Astrocyte of the hippocampus (primary cell): Measurements from ENCODE around the gene PAMR1.

Experiments used
- DNase-seq: peaks from one replicate; pipeline ENCODE4 v3.0.0; 2011; ENCODE audit warnings: low read depth, low spot score

Gene PAMR1

DNA sequence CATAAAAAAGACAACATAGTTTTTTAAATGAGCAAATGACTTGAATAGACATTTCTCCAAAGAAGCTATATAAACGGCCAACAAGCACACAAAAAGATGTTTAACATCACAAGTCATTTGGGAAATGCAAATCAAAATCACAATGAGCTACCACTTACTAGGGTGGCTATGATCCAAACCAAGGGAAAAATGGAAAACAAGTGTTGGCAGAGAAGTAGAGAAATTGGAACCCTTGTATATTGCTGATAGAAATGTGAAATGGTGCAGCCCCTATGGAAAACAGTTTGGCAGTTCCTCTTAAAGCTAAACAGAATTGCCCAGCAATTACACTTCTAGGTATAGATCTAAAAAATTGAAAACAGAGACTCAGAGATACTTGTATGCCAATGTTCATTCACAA lies 29.0 kb downstream of the PAMR1 start:
- DNase-seq: no peak

- no peak for DNase-seq
These were observed 30.4 kb downstream of the PAMR1 start for GRCh38 chr11:35494957-35495490.

GRCh38 chr11:35491231-35491871 lies 34.1 kb downstream of the PAMR1 start:
- peak; percentile 93 for DNase-seq

DNA sequence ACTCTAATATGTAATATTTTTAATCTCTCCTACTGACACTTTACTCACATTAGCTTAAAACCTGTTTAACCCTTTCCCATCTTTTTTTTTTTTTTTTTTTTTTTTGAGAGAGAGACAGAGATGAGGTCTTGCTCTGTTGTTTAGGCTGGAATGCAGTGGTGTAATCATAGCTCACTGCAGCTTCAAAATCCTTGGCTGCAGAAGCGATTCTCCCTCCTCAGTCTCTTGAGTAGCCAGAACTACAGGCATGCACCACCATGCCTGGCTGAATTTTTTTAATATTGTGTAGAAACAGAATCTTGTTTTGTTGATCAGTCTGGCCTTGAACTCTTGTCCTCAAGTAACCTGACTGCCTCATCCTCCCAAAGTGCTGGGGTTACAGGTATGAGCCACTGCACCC lies 37.3 kb downstream of the PAMR1 start:
- no peak for DNase-seq

DNA sequence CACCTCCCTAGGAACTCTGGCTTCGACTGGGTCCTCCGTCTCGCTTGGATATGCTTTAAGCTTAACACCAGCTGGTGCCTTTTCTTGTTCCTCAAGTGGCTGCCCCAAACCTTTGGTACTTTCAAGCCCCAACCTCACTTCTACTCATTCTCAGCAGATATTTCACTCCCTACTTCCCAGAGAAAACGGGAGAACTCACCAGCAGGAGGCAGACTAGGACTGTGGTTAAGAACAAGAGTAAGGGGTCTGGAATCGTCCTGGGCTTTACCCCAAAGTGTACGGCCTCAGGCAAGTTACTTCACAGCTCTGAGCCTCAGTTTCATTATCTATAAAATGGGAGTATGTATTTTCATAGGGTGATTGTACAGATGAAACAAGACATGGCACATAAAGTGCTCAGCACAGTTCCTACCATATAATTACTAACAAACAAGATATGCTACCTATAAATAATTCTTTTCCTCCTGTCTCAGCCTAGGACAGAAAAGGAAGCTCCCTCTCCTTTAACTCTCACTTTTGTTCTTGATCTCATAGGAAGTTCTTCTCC lies 37.8 kb downstream of the PAMR1 start:
- DNase-seq: peak; percentile 77

DNA sequence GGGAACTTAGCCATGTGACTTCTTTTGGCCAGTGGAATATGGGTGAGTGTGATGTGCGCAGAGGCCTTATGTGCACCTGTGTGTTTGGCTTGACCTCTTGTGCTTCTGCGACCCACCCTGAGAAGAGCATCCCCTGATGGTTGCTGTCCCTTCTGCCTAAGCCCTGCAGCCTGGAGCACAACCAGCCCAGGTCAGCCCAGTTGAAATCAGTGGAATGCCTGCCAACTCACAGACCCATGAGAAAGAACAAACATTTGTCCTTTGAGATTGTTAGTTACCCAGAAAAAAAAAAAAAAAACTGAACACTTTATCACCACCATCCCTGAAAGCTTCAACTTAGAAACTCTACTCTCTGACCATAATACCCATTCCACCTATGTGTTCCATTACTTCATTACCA lies 38.5 kb downstream of the PAMR1 start:
- no peak for DNase-seq

GRCh38 chr11:35486446-35486845 lies 39.0 kb downstream of the PAMR1 start:
- DNase-seq: no peak

DNA sequence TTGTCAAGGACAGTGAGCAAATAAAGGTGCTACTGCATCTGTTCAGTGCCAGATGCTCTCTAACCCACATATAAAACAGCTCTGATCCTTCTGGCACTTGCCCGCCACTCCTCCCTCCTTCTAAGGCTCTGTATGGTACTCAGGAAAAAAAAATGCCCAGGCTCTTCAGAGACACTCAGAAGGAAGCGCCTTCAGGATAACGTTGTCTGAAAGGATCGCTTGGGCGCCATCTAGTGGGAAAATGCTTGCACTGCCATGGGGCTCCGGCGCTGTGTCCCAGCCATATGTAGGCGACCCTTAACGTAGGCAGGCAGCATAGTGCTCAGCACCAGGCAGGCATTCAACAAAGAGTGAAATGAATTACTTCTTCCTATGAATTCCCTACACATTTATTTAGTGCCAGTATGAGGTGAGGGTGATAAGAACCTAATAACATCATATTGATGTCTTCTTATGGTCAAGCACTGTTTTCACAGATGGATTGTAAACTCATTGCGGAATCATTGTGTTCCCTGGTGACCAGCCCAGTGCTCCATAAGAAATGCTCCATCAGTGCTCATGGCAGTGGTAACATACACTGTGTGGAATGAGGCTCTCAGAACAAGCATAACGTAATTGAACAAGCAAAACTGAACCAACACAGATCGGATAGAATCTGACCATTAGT lies 39.6 kb downstream of the PAMR1 start:
- peak; percentile 89 for DNase-seq

GRCh38 chr11:35484435-35484834 lies 41.0 kb downstream of the PAMR1 start:
- peak; percentile 34 for DNase-seq

- no peak for DNase-seq
These were observed 42.1 kb downstream of the PAMR1 start for GRCh38 chr11:35483131-35483820.

GRCh38 chr11:35479731-35480130 lies 45.7 kb downstream of the PAMR1 start:
- DNase-seq: no peak

DNA sequence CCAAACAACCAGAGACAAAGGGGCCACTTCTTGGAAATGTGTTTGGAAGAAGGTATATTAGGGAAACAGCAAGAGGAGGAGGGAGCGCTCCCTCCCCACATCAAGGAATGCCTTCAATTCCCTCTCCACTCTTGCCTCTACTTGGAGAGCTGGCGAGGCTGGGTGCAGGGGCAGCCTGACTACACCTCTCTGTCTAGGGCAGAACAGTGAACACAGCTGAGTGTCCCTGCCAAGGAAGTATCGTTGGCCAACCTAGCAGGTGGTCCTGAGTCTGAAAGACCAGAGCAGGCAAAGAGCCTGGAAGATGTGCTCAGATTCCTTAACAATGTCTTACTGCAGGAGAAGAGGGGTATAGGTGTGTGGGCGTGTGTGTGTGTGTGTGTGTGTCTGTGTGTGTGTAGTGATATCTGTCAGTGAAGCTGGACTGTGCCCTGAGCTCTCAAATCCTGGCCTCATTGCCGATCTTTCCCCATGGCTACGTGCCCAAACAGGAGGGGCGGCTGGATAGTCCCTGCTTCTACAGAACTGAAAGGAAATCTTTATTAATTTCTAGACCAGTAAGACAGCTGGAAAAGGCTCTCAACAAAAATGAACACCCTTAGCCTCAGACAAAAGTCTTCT lies 46.8 kb downstream of the PAMR1 start:
- DNase-seq: peak; percentile 39

DNA sequence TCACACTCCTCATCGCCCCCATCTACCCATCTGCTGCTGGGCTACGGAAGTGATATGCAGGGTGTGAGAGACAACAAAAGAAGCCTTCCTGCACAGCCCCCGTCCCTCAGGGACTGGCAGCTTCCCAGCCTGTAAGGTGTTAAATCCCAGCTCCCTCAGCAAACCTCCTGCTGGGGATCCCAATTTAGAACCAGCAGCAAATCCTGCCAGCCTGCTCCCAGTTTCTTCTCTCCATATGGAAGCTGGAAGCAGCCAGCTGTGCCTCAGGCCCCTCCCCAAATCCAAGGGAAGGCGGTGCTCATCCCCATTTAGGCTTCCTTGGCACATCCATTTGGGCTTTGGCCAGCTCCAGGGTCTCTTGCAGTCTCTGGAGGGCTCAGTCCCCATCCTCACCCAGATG lies 47.5 kb downstream of the PAMR1 start:
- no peak for DNase-seq

DNA sequence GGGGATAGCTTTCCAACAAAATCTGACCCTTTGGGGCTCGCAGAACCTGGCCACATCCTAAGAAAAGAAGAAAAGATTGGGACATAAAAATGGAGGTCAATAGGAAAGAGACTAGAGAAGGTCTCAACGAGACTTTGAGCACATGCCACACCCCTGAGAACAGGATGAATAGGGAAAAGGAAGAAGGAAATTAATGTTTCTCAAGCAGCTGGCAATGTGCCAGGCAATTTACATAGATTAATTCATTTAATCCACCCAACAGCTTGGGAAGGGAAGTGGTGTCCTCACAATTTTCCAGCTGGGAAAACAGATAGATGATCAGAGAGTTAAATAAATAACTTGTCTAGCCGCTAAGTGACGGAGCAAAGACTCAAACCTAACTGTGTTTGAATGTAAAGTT lies 50.7 kb downstream of the PAMR1 start:
- no peak for DNase-seq

DNA sequence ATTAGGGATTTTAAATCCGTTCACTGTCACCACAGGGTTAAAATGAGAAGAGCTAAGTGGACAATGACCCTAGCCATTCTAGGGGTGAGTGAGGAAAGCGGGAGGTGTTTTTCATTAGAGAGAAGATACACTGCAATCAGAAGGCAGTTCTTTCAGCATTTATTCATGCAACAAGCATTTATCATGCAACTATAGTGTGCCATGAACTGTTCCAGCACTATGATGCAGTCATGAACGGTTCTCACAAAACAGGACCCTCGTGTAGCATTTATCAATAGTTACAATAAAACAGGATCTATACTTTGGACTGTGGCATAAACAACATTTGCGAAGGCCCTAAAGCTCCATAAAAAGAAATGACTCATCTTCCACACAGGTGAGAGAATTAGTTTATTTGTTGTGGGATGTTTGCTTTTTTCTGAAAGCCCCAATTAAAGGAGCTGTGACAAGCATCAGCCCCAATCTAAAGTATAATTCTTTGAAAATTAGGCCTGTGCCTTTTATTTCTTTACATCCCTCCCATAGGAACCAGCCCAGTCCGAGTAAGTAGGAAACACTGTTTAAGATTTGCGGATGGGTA lies 51.5 kb downstream of the PAMR1 start:
- no peak for DNase-seq

DNA sequence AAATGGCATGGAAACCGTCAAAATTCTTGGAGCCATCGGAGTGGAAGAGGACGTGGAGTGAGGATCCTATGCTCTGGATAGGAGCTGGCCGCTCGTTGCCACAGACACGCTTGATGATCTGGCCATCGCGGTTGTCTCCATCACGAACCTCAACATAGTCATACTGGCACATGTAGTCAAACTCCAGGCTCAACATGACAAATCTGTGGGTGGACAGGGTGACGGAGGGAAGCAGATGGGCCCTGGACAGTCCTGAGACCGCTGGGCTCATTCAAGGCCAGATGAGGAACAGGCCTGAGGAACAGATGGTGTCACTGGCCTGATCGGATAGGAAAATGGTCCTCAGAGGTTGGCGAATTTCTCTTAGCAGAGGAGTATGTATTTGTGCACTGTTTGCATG lies 54.8 kb downstream of the PAMR1 start:
- DNase-seq: no peak

DNA sequence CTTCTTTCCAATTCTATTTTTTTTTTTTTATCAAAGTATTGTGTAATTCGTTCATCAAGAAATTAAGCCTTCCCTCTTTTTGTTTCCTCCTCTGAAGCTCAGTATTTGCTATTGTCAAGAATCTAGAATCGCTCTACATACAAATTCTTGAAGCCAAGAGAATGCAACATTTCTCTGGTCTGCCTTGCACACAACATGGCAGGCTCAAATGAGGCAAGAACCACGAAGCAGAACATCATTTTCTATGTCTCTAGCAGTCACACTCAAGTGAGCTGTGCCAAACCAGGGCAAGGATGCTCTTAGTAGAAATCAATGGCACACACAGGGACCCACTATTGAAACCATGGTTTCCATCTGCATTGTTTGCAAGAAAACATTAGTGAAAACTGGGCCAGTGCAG lies 59.4 kb downstream of the PAMR1 start:
- DNase-seq: no peak

- DNase-seq: peak; percentile 35
These were observed 61.1 kb downstream of the PAMR1 start for GRCh38 chr11:35464308-35464707.

DNA sequence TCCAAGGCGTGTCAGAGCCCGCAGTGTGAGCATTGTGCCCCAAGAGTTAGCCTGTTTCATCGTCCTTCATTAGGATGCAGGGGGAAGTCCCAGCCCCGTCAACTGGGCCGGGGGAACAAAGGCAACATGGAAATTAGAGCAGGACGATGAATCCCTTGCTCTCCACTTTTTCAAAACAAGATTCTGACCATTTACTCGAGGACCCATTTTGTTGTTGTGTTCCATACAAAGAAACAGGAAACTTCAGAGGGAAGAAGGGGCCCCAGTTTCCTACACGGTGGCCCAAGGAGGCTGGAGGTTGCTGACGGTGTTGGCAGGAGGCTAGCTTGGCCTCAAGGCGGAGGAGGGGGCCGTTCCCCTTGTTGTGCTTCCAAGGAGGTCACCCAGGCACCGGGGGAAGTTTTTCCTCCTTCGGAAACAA lies 62.1 kb downstream of the PAMR1 start:
- no peak for DNase-seq

- DNase-seq: no peak
These were observed 63.4 kb downstream of the PAMR1 start for GRCh38 chr11:35461917-35462538.

- no peak for DNase-seq
These were observed 65.9 kb downstream of the PAMR1 start for GRCh38 chr11:35459489-35459888.
